Measurements from ENCODE around the gene DSCAML1. TPM values are rescaled to one million over a fixed set of nuclear protein-coding genes. Genes with fewer than 3 reads are reported as not detected.

DSCAML1 gene
- total RNA-seq, 2 donors from 2014 or later = 2.8 TPM; not detected in 1

- Mint-ChIP-seq H3K27me3 (peaks cover 26% of the 10 kb centered on the region), H3K36me3 (ENCODE audit: low read depth) (no peaks in the 10 kb centered on the region), H3K4me3 (no peak overlapping the region), H3K27ac (no peak overlapping the region), H3K9me3 (no peaks in the 10 kb centered on the region), H3K4me1 (no peaks in the 10 kb centered on the region)
- no peak for ATAC-seq (replicated peaks)
These were observed 246.6 kb downstream of the DSCAML1 start for GRCh38 chr11:117550466-117550865.

DNA sequence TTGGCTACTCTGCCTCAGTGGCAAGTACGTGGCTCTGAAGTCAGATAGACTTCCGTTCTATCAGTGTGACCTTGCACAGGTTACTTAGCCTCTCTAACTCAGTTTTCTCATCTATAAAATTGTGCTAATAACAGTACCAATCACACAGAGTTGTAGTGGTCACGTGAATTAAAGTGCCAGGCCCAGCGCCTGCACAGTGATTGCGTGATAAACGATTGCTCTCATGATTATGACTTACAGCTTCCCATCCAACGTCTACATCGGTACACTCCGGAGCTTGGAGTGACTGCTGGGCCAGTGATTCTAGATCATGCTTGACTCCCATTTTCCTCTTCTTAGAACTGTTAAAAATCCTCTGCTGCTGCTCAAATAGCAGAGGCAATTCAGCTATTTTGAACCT lies 247.6 kb downstream of the DSCAML1 start:
- Mint-ChIP-seq H3K9me3 (no peaks in the 10 kb centered on the region), H3K4me3 (no peak overlapping the region), H3K4me1 (no peaks in the 10 kb centered on the region), H3K27me3 (peaks cover 19% of the 10 kb centered on the region), H3K27ac (no peak overlapping the region), H3K36me3 (ENCODE audit: low read depth) (no peaks in the 10 kb centered on the region)
- ATAC-seq (replicated peaks) = no peak

- Mint-ChIP-seq H3K9me3 (no peaks in the 10 kb centered on the region), H3K4me1 (no peaks in the 10 kb centered on the region), H3K4me3 (no peak overlapping the region), H3K27ac (no peak overlapping the region), H3K36me3 (ENCODE audit: low read depth) (no peaks in the 10 kb centered on the region), H3K27me3 (peaks cover 19% of the 10 kb centered on the region)
- ATAC-seq (replicated peaks) = no peak
These were observed 248.1 kb downstream of the DSCAML1 start for GRCh38 chr11:117548876-117549275.

DNA sequence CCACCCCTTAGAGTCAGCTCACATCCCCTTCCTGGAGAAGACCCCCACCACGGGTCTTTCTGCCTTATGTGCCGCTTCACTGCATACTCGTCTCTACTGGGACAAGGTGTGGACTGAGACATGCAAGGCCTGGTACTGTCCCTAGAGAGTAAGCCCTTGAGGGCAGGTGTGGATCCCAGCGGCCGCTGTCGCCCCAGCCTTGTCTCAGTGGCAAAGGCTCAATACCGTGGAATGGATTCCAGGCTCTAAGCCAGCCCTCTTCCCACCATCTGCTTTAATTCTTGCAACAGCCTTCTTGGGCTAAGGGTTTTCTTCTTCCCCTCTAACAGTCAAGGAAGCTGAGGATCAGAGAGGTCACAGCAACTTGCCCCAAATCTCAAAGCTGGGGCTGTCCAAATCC lies 249.1 kb downstream of the DSCAML1 start:
- Mint-ChIP-seq H3K27ac (no peak overlapping the region), H3K9me3 (no peaks in the 10 kb centered on the region), H3K27me3 (peaks cover 15% of the 10 kb centered on the region), H3K4me1 (no peaks in the 10 kb centered on the region), H3K36me3 (ENCODE audit: low read depth) (no peaks in the 10 kb centered on the region), H3K4me3 (no peak overlapping the region)
- ATAC-seq (replicated peaks) = no peak

DNA sequence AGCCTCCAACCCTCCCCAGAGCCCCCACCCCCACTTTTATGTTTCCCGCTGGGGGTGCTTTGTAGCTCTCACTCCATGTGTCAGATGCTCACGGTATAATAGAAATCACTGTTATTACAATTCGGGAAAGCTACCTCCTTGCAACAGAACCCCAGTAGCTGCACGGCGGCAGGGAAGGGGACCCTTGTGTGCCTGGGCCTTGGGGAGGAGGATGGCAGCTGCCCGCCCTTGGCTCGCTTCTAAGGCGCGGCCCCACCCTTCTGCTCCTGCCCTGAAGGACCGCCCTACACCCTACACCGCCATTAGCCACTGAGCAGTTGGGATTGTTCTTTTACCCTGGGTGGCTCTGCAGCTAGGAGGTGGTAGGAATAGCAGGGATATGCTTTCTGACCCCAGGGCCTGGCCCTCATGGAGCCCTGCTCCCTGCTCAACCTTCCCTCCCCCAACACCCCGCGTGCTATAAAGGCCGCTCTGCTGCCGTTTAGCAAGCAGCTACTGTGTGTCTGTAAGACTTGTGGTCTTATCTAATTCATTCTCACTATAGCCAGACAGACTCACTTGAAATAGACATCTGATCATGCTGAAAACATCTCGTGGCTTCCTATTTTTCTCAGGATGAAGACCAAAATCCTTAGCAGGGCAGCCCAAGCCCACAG lies 249.7 kb downstream of the DSCAML1 start:
- H3K9me3 Mint-ChIP-seq = no peaks in the 10 kb centered on the region

DNA sequence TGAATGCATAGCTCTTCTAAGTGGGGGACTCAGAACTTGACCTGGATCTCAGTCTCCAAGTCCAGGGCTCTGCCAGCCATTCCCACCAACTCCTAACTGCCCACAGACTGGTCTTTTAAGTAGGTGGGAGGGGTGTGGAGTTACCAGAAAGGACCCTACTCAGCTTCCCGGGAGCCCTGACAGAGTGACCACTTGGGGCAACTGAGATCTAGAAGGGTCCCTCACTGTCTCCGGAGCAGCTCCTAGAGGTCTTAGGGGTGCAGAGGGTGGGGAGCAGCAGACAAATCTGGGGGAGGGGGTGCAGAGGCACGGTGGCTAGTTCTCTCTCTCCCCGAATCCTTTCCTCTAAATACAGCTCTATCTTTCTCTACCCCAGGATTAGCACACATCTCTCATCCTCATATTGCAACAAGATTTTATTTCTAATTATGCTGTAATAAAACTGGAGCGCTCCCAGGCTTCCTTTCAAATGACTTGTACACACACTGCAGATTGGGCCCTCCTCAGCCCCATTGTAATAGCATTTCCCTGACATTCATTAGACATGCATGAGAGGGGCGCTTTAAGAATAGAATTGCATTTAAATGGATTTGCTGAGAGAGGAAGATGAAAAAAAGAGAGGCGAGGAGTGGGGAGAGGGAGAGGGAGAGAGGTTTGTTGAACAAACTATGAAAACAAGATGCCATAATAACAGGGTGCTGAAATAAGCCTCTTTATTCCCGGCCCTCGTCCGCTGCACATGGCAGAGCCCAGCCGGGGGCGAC lies 250.4 kb downstream of the DSCAML1 start:
- no peaks in the 10 kb centered on the region for H3K36me3 Mint-ChIP-seq (ENCODE audit: low read depth)
- H3K4me3 Mint-ChIP-seq = no peak overlapping the region
- no peaks in the 10 kb centered on the region for H3K4me1 Mint-ChIP-seq
- H3K27me3 Mint-ChIP-seq = peaks cover 15% of the 10 kb centered on the region
- H3K9me3 Mint-ChIP-seq = no peaks in the 10 kb centered on the region
- no peak overlapping the region for H3K27ac Mint-ChIP-seq
- ATAC-seq (replicated peaks) = no peak

More for the DNA sequence above, 249.7 kb downstream of the DSCAML1 start:
- ATAC-seq (replicated peaks) = no peak
- peaks cover 15% of the 10 kb centered on the region for H3K27me3 Mint-ChIP-seq
- H3K27ac Mint-ChIP-seq = no peak overlapping the region
- no peaks in the 10 kb centered on the region for H3K4me1 Mint-ChIP-seq
- no peak overlapping the region for H3K4me3 Mint-ChIP-seq
- H3K36me3 Mint-ChIP-seq (ENCODE audit: low read depth) = no peaks in the 10 kb centered on the region

DNA sequence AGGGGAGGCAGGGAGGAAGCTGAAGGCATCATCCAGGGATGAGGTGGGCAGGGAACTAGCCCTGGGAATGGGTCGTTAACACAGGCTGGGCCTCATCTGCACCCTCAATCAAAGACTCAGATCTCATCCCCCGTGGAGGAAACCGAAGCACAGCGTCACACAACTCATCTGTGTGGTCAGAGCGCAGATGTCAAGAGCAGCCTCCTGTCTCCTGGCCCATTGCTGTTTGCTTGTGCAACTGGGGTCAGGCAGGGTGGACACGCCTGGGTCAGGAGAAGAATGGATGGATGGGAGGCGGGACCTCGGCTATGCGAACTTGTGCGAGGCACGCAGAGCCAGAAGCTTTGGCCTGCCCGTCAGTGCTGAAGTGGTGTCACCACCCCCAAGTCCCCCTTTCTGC lies 251.3 kb downstream of the DSCAML1 start:
- Mint-ChIP-seq H3K27ac (no peak overlapping the region), H3K9me3 (no peaks in the 10 kb centered on the region), H3K4me3 (no peak overlapping the region), H3K4me1 (no peaks in the 10 kb centered on the region), H3K36me3 (ENCODE audit: low read depth) (no peaks in the 10 kb centered on the region), H3K27me3 (peaks cover 10% of the 10 kb centered on the region)
- ATAC-seq (replicated peaks) = no peak

GRCh38 chr11:117544130-117544800 lies 252.8 kb downstream of the DSCAML1 start:
- Mint-ChIP-seq H3K4me1 (no peaks in the 10 kb centered on the region), H3K4me3 (no peak overlapping the region), H3K36me3 (ENCODE audit: low read depth) (no peaks in the 10 kb centered on the region), H3K27ac (no peak overlapping the region), H3K27me3 (peaks cover 7% of the 10 kb centered on the region), H3K9me3 (no peaks in the 10 kb centered on the region)
- no peak for ATAC-seq (replicated peaks)

- ATAC-seq (replicated peaks) = no peak
- no peaks in the 10 kb centered on the region for H3K9me3 Mint-ChIP-seq
- H3K27ac Mint-ChIP-seq = no peak overlapping the region
- H3K4me1 Mint-ChIP-seq = no peaks in the 10 kb centered on the region
- no peak overlapping the region for H3K4me3 Mint-ChIP-seq
- H3K36me3 Mint-ChIP-seq (ENCODE audit: low read depth) = no peaks in the 10 kb centered on the region
- H3K27me3 Mint-ChIP-seq = peaks cover 19% of the 10 kb centered on the region
These were observed 255.8 kb downstream of the DSCAML1 start for GRCh38 chr11:117541211-117541610.

GRCh38 chr11:117538263-117539135 lies 258.5 kb downstream of the DSCAML1 start:
- Mint-ChIP-seq H3K36me3 (ENCODE audit: low read depth) (no peaks in the 10 kb centered on the region), H3K27me3 (peaks cover 29% of the 10 kb centered on the region), H3K4me1 (no peaks in the 10 kb centered on the region), H3K9me3 (no peaks in the 10 kb centered on the region), H3K4me3 (no peak overlapping the region), H3K27ac (no peak overlapping the region)
- ATAC-seq (replicated peaks) = no peak

DNA sequence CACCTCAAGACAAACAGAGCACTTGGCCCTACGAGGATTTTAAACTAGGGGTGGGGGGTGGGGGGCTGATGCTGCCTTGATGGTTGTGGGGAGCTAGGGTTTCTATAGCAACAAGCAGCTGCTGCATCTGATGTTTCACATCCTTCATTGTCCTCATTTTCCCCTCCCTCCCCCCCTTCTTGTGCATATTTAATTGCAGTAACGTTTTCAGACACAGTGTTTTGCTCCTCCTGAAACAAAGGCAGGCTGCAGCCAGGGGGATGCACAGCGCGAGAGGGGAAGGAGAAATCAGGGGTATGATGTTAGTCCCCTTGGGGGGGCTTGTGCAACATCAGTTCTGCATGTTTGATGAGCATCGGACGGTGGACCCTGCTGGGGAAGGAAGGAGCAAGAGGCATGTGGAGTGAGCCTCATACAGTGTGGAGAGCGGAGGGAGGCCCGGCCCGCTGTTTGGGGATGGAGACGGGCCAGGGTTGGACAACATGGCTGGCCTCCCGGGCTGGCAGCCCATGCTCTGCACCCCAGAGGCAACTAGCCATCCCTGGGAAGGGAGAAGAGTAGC lies 261.1 kb downstream of the DSCAML1 start:
- peaks cover 29% of the 10 kb centered on the region for H3K27me3 Mint-ChIP-seq
- H3K4me1 Mint-ChIP-seq = no peaks in the 10 kb centered on the region
- no peaks in the 10 kb centered on the region for H3K9me3 Mint-ChIP-seq
- ATAC-seq (replicated peaks) = no peak
- H3K4me3 Mint-ChIP-seq = no peak overlapping the region
- H3K36me3 Mint-ChIP-seq (ENCODE audit: low read depth) = no peaks in the 10 kb centered on the region
- no peak overlapping the region for H3K27ac Mint-ChIP-seq

GRCh38 chr11:117535201-117535849 lies 261.7 kb downstream of the DSCAML1 start:
- no peaks in the 10 kb centered on the region for H3K36me3 Mint-ChIP-seq (ENCODE audit: low read depth)
- H3K9me3 Mint-ChIP-seq = no peaks in the 10 kb centered on the region
- ATAC-seq (replicated peaks) = no peak
- H3K27me3 Mint-ChIP-seq = peaks cover 35% of the 10 kb centered on the region
- no peaks in the 10 kb centered on the region for H3K4me1 Mint-ChIP-seq
- H3K4me3 Mint-ChIP-seq = no peak overlapping the region
- no peak overlapping the region for H3K27ac Mint-ChIP-seq

DNA sequence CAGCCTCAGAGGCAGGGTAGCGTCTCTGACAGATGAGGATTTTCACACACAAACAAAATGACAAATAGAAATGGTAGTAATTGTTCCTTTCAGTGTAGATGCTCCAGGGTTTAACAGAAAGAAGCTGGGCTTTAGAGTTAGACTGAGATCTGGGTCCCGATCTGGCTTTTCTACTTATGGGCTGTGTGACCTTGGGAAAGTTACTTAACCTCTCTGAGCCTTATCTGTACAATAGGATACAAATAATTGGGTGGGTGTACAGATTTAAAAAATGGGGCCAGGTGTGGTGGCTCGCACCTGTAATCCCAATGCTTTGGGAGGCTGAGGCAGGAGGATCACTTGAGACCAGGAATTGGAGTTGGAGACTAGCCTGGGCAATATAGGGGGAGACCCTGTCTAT lies 264.4 kb downstream of the DSCAML1 start:
- peaks cover 35% of the 10 kb centered on the region for H3K27me3 Mint-ChIP-seq
- no peak overlapping the region for H3K4me3 Mint-ChIP-seq
- H3K36me3 Mint-ChIP-seq (ENCODE audit: low read depth) = no peaks in the 10 kb centered on the region
- no peak for ATAC-seq (replicated peaks)
- H3K27ac Mint-ChIP-seq = no peak overlapping the region
- no peaks in the 10 kb centered on the region for H3K4me1 Mint-ChIP-seq
- no peaks in the 10 kb centered on the region for H3K9me3 Mint-ChIP-seq
